ENCODE measurements around the gene PPIP5K2. TPM values are rescaled to one million over a fixed set of nuclear protein-coding genes. Genes with fewer than 3 reads are reported as not detected.

The PPIP5K2 gene
- polyA plus RNA-seq, 3 donors: 23.1 to 66.0 (median 41.1) TPM

- Histone ChIP-seq H3K27ac (ENCODE audit: low read depth in 1 of 2, low read length in 2 of 2) (no peak overlapping the region), H3K27me3 (ENCODE audit: control insufficient read depth in 2 of 2, insufficient read depth in 2 of 2, low read length in 2 of 2) (no peaks in the 10 kb centered on the region), H2AFZ (ENCODE audit: insufficient read depth, low read depth, low read length, poor library complexity, severe bottlenecking) (no peak overlapping the region), H3K79me2 (ENCODE audit: insufficient read depth, low read length) (peaks cover 5% of the 10 kb centered on the region), H4K20me1 (ENCODE audit: insufficient read depth, low read length) (no peaks in the 10 kb centered on the region), H3K4me1 (ENCODE audit: control insufficient read depth in 1 of 2, insufficient read depth in 2 of 2, low read length in 2 of 2) (peaks cover 3 to 9% of the 10 kb centered on the region in 2 donors), H3K9ac (ENCODE audit: insufficient read depth, low read length, poor library complexity, severe bottlenecking) (no peak overlapping the region), H3K4me2 (replicated peaks; ENCODE audit: extremely low read depth, low read length, poor library complexity, severe bottlenecking) (no peak overlapping the region), H3K4me3 (replicated peaks in 1 of 3; ENCODE audit: low read depth in 2 of 3, low read length in 3 of 3) (no peak overlapping the region), H3K36me3 (replicated peaks in 1 of 2; ENCODE audit: control insufficient read depth in 1 of 2, insufficient read depth in 2 of 2, low read length in 2 of 2) (peaks cover 13 to 27% of the 10 kb centered on the region in 2 donors), H3K9me3 (replicated peaks in 1 of 2; ENCODE audit: control insufficient read depth in 1 of 2, insufficient read depth in 1 of 2, low read length in 2 of 2) (no peaks in the 10 kb centered on the region)
- H3K4me1 Mint-ChIP-seq: peaks cover 17% of the 10 kb centered on the region
- no peak overlapping the region for H3K4me3 Mint-ChIP-seq
- intact Hi-C loops (cut with micrococcal nuclease): no loop called here
- WGBS (ENCODE audit: insufficient coverage): no CpG with 5 or more reads among the region's 1 CpG
- H3K27me3 Mint-ChIP-seq (ENCODE audit: low read depth in 3 of 3): no peaks in the 10 kb centered on the region
- peaks cover 23 to 30% of the 10 kb centered on the region in 2 donors for H3K36me3 Mint-ChIP-seq
- TF ChIP-seq CTCF (IDR thresholded peaks at IDR 0.05): no peak
- peaks cover 0 to 6% (median 0%) of the 10 kb centered on the region in 7 donors for H3K9me3 Mint-ChIP-seq
- H3K27ac Mint-ChIP-seq: no peak overlapping the region
- no peak for DNase-seq
Measured at GRCh38 chr5:103109277-103109676, 10.8 kb upstream of the PPIP5K2 start.

GRCh38 chr5:103110403-103110802, 9.7 kb upstream of the PPIP5K2 start:
- no peaks in the 10 kb centered on the region for H4K20me1 ChIP-seq (ENCODE audit: insufficient read depth, low read length)
- no peak overlapping the region for H3K9ac ChIP-seq (ENCODE audit: insufficient read depth, low read length, poor library complexity, severe bottlenecking)
- no CpG with 5 or more reads among the region's 2 CpGs for WGBS (ENCODE audit: insufficient coverage)
- no peaks in the 10 kb centered on the region for H3K9me3 ChIP-seq (replicated peaks in 1 of 2; ENCODE audit: control insufficient read depth in 1 of 2, insufficient read depth in 1 of 2, low read length in 2 of 2)
- peaks cover 14% of the 10 kb centered on the region for H3K79me2 ChIP-seq (ENCODE audit: insufficient read depth, low read length)
- intact Hi-C loops (cut with micrococcal nuclease): no loop called here
- Mint-ChIP-seq H3K9me3 (peaks cover 0 to 6% (median 0%) of the 10 kb centered on the region in 7 donors), H3K4me3 (no peak overlapping the region), H3K27me3 (ENCODE audit: low read depth in 3 of 3) (no peaks in the 10 kb centered on the region), H3K36me3 (peaks cover 19 to 27% of the 10 kb centered on the region in 2 donors), H3K4me1 (peaks cover 17% of the 10 kb centered on the region), H3K27ac (no peak overlapping the region)
- peaks cover 3 to 9% of the 10 kb centered on the region in 2 donors for H3K4me1 ChIP-seq (ENCODE audit: control insufficient read depth in 1 of 2, insufficient read depth in 2 of 2, low read length in 2 of 2)
- no peak overlapping the region for H3K4me3 ChIP-seq (replicated peaks in 1 of 3; ENCODE audit: low read depth in 2 of 3, low read length in 3 of 3)
- no peak for TF ChIP-seq CTCF (IDR thresholded peaks at IDR 0.05)
- H2AFZ ChIP-seq (ENCODE audit: insufficient read depth, low read depth, low read length, poor library complexity, severe bottlenecking): no peak overlapping the region
- peaks cover 13 to 20% of the 10 kb centered on the region in 2 donors for H3K36me3 ChIP-seq (replicated peaks in 1 of 2; ENCODE audit: control insufficient read depth in 1 of 2, insufficient read depth in 2 of 2, low read length in 2 of 2)
- H3K4me2 ChIP-seq (replicated peaks; ENCODE audit: extremely low read depth, low read length, poor library complexity, severe bottlenecking): no peak overlapping the region
- H3K27ac ChIP-seq (ENCODE audit: low read depth in 1 of 2, low read length in 2 of 2): no peak overlapping the region
- no peak for DNase-seq
- H3K27me3 ChIP-seq (ENCODE audit: control insufficient read depth in 2 of 2, insufficient read depth in 2 of 2, low read length in 2 of 2): no peaks in the 10 kb centered on the region
